ENCODE measurements around the gene DHRSX.
"Not testable (repeated sequence)": the region's sequence is repeated elsewhere in the genome, so short reads cannot be mapped to it uniquely, and the experiment has no call there.

DHRSX gene

GRCh38 chrX:2425286-2426071 lies 75.3 kb downstream of the DHRSX start:
- DNase-seq (ENCODE audit: low read depth) = no peak

- no peak for DNase-seq (ENCODE audit: low read depth)
These were observed 76.5 kb downstream of the DHRSX start for GRCh38 chrX:2424317-2424716.

DNA sequence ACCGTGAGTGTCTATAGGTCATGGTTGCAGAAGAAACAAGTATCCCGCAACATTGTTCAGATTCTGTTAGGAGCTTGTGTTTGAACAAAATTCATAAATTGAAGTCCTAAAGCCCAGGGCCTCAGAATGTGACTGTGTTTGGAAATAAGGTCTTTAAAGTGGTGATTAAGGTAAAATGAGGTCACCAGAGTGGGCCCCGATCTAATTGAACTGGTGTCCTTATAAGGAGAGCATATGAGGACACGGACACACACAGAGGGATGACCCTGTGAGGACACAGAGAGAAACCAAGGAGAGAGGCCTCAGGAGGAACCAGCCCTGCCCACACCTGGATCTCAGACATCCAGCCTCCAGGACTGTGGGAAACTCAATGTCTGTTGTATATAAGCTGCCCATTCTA lies 76.9 kb downstream of the DHRSX start:
- DNase-seq (ENCODE audit: low read depth) = no peak

DNA sequence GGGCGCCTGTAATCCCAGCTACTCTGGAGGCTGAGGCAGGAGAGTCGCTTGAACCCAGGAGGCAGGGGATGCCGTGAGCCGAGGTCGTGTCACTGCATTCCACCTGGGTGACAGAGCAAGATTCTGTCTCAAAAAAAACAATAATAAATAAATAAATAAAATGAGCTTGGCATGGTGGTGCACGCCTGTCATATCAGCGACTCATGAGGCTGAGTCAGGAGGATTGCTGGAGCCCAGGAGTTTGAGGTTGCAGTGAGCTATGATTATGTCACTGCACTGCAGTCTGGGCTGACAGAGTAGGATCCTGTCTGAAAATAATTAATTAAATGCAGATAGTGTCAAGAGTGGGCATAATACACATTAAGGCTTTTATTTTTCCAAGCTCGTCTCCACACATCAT lies 77.5 kb downstream of the DHRSX start:
- DNase-seq (ENCODE audit: low read depth) = no peak

DNA sequence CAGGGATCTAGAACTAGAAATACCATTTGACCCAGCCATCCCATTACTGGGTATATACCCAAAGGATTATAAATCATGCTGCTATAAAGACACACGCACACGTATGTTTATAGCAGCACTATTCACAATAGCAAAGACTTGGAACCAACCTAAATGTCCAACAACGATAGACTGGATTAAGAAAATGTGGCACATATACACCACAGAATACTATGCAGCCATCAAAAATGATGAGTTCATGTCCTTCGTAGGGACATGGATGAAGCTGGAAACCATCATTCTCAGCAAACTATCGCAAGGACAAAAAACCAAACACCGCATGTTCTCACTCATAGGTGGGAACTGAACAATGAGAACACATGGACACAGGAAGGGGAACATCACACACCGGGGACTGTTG lies 81.4 kb downstream of the DHRSX start:
- DNase-seq (ENCODE audit: low read depth) = not testable (repeated sequence)

- DNase-seq (ENCODE audit: low read depth) = no peak
These were observed 82.8 kb downstream of the DHRSX start for GRCh38 chrX:2418000-2418399.

DNA sequence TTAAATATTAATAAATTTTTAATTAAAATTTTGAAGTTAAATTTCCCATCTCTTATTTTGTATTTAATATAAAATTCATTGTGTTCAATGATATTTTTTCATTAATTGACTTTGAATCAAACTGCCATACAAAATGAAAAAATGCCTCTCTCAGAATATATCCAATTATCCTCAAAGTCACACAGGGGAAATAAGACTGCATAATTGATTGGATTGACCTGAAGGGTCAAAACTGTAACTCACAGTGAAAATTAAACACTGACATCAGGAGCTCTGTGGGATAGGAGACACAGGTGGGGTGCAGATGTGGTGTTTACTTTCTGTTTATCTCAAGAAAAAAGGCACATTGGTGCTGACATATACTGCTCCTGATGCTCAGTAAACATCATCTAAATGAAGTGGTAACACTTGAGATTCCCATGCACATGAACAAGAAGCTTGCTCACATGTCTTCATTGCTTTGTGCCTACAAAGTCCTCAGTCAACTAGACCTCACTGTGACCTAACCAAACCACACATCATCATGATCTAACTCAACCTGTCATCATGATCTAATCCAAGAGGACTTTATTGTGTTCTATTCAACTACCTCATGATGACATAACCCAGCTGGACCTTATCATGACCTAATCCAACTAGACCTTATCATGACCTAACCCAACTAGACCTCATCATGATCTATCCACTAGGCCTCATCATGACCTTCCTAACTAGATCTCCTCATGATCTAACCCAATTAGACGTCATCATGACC lies 83.7 kb downstream of the DHRSX start:
- no peak for DNase-seq (ENCODE audit: low read depth)

DNA sequence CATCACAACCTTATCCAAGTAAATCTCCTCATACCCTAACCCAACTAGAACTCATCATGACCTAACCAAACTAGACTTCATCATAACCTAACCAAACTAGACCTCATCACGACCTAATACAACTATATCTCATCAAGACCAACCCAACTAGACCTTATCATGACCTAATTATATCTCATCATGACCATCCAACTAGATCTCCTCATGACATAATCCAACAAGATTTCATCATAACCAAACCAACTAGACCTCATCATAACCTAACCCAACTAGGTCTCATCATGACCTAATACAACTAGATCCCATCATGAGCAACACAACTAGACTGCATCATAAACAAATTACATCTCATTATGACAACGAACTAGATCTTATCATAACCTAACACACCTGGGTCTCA lies 86.4 kb downstream of the DHRSX start:
- no peak for DNase-seq (ENCODE audit: low read depth)

DNA sequence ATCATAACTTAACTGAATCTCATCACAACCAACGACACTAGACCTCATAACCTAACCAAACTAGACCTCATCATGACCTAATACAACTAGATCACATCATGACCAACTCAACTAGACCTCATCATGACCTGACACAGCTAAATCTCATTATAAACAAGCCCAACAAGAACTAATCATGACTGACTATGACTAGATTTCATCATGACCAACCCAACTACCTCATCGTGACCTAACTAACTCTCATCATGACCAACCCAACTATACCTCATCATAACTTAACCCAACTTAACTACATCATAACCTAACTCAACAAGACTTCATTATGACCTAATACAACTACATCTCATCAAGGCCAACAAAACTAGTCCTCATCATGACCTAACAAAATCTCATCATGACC lies 86.8 kb downstream of the DHRSX start:
- no peak for DNase-seq (ENCODE audit: low read depth)

DNA sequence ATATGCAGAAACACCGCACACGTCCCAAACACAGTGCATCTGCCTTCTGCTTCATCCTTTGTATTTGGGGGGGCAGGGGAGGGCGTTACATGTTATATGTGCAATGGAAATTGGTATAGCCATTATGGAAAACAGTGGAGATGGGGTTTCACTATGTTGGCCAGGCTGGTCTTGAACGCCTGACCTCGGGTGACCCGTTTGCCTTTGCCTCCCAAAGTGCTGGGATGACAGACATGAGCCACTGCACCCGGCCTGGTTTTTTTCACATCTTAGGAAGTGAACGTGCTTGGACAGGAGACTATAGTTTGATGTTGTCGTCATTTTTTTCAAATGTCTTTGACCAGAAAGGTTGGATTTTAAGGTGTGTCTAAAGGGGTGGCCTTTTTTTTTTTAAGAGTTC lies 88.6 kb downstream of the DHRSX start:
- DNase-seq (ENCODE audit: low read depth) = no peak

DNA sequence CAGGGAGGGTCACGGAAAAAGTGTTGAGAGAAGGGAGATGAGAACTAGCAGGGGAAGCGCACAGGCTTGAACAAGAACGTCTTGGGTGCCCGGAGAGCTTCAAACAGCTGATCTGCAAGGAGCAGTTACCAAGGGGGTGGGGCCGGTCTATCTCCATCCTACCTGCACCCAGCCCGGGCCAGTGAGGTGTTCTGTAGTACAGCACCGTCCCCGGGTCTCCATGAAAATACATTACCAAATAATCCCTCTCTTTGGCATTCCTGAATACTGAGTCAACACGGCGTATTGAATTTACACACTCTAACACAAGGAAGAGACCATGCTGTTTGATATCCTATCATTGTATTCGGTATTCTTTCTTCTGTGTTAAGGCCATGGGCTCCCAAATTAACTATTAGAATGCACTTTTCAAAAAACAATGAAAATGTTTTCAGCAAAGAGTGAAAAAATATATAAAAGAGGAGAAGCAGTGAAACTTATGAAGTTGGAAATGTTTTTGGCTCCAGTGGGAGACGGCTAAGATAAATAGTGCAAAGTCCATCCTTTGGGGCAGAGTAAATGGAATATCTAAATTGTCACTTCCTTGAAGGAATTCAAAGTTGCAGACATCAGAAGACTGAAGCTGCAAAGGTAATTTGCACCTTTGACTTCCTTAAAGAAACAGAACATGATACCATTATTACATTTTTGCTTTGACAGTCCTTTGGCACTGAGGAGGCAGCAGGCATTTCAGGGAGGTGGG lies 90.3 kb downstream of the DHRSX start:
- no peak for DNase-seq (ENCODE audit: low read depth)

DNA sequence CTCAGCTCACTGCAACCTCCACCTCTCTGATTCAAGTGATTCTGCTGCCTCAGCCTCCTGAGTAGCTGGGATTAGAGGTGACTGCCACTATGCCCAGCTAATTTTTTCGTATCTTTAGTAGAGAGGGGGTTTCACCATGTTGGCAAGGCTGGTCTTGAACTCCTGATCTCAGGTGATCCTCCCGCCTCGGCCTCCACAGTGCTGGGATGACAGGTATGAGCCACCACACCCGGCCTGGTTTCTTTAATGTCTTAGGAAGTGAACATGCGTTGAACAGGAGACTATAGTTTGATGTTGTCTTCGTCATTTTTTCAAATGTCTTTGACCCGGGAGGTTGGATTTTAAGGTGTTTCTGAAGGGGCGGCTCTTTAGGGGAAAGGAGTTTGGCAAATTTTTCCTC lies 91.0 kb downstream of the DHRSX start:
- DNase-seq (ENCODE audit: low read depth) = no peak

- DNase-seq (ENCODE audit: low read depth) = no peak
These were observed 91.9 kb downstream of the DHRSX start for GRCh38 chrX:2408856-2409255.

- DNase-seq (ENCODE audit: low read depth) = no peak
These were observed 93.8 kb downstream of the DHRSX start for GRCh38 chrX:2406891-2407518.

DNA sequence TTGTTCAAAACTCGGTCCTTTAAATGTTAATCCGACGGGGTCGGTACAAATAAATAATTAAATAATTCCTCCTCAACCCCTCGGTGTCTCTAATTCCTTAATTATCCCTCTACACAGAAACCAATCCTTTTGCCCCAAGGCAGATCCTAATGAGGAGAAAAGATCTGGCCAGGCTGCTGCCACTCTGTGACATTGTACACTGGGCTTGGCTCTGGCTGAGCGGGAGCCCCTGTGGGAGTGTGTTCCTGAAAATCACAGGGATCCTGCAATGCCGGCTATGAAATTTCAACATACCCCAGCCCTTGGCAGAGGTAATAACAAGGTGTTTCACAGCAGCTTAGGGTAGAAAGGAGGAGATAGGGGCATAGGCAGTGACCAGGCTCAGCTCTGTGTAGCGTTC lies 96.0 kb downstream of the DHRSX start:
- DNase-seq (ENCODE audit: low read depth) = no peak

GRCh38 chrX:2402361-2402690 lies 98.5 kb downstream of the DHRSX start:
- DNase-seq (ENCODE audit: low read depth) = no peak

GRCh38 chrX:2401590-2402360 lies 99.0 kb downstream of the DHRSX start:
- no peak for DNase-seq (ENCODE audit: low read depth)

DNA sequence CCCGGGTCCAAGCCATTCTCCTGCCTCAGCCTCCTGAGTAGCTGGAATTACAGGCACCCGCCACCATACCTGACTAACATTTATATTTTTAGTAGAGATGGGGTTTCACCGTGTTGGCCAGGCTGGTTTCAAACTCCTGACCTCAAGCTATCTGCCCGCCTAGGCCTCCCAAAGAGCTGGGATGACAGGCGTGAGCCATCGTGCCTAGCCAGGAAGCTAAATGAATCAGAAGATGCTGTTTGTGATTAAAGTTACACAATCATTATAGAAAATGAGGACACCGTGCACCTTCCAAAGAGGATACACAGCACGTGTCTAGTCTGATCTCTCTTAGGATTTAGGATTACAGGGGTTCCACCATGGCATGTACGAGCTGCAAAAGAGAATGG lies 99.6 kb downstream of the DHRSX start:
- no peak for DNase-seq (ENCODE audit: low read depth)

DNA sequence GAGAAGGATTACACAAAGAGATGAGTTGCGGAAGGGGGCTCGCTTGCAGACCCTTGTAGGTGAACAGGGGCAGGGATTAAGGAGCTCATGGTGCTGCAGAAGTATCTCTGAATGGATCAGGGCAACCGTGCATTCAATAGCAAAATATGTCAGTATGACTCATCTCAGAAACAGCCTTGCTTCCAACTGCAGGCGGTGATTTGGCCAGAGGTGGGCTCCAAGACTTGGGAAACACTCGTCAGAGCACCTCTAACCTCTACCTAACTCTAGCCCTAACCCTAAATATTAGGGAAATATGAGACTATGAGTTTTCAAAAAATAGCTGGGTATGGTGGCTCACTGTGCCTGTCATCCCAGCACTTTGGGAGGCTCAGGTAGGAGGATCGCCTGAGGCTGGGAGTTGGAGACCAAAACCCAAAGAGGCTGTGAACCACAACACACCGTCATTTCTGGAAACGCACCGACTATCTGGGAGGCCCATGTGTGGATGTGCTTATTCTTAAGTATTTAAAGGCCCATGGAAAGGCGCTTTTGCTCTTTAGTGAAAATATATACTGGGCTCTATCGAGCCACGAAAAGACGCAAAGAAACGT lies 102.6 kb downstream of the DHRSX start:
- DNase-seq (ENCODE audit: low read depth) = no peak

GRCh38 chrX:2397229-2398063 lies 103.3 kb downstream of the DHRSX start:
- no peak for DNase-seq (ENCODE audit: low read depth)
